OCI-LY3 (cell line): ENCODE results near the gene SYNE2.

Experiments
- CTCF ChIP-seq: fragments of 200-600, 300-600 bp; sonication (generic); IDR thresholded peaks from 2 replicates; pipeline ENCODE4 v1.5.1; 2014; ENCODE audit warnings: antibody characterized with exemption, low read length, low read depth
- EZH2phosphoT487 ChIP-seq: fragments of 200-600 bp; shearing (Covaris generic); IDR thresholded peaks from 2 replicates; pipeline ENCODE4 v1.6.1; 2018; ENCODE audit warnings: antibody characterized with exemption, mixed run types, low read depth

- no peak for TF ChIP-seq CTCF
- TF ChIP-seq EZH2phosphoT487, result no peak
These were observed 10.2 kb downstream of the SYNE2 start for GRCh38 chr14:63863004-63863403.
